ENCODE results near the gene CDHR1.
"Not testable (repeated sequence)": the region's sequence is repeated elsewhere in the genome, so short reads cannot be mapped to it uniquely, and the experiment has no call there.

The CDHR1 gene

DNA sequence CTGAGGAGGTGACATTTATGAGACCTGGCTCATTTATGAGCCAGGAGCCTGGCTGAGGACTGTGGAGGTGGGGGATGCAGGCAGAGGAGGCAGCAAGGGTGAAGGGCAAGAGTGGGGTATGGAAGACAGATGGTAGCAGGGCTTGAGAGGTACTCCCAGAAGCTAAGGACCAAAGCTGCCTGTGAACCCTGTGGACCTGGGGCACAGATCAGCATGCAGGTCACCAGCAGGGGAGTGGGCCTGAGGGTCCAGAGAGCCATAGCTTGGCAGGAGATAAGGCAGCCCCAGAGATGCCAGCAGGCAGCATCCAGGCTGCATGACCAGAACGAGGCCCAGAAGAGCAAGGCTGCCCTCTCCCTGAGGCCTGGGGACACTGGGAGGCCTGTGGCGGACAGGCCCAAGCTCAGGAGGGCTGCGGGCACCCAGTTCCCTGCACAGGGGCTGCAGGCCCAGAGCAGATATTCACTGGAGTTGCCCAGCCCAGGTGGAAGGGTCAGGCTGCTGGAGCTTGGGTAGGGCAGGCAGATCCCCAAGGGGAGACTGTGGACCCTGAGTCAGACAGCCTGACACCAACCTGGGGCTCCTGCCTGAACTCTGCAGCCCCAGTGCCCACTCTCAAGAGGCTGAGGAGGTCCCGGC lies 17.4 kb upstream of the CDHR1 start:
- H3K27ac ChIP-seq: no peak overlapping the region
- TF ChIP-seq, protein P1, sequence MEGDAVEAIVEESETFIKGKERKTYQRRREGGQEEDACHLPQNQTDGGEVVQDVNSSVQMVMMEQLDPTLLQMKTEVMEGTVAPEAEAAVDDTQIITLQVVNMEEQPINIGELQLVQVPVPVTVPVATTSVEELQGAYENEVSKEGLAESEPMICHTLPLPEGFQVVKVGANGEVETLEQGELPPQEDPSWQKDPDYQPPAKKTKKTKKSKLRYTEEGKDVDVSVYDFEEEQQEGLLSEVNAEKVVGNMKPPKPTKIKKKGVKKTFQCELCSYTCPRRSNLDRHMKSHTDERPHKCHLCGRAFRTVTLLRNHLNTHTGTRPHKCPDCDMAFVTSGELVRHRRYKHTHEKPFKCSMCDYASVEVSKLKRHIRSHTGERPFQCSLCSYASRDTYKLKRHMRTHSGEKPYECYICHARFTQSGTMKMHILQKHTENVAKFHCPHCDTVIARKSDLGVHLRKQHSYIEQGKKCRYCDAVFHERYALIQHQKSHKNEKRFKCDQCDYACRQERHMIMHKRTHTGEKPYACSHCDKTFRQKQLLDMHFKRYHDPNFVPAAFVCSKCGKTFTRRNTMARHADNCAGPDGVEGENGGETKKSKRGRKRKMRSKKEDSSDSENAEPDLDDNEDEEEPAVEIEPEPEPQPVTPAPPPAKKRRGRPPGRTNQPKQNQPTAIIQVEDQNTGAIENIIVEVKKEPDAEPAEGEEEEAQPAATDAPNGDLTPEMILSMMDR (conservative IDR thresholded peaks at IDR 0.05): no peak

DNA sequence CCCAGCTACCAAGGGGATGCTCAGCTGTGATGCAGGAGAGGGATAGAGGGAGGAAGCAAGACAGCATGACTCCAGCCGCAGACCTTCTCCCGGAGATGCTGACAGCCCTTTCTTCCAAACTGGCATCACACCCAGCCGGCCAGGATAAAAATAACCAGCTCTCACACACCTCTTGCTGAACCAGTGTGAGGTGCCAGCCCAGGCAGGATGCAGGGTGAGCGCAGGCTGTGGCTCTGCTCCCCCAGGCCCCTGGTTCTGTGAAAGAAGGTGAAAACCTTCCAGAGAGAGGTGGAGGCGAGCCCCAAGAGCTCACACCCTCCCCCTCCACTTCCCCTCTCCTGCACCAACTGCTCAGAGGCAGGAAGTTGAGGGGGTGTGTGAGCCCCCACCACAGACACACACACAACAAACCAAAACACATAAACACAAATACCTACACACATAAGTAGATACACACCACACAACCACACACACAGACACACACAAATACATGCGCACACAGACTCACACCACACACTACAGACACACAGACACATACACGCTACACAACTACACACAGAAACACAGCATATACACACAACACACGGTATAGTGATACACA lies 16.7 kb upstream of the CDHR1 start:
- H3K27ac ChIP-seq: no peak overlapping the region
- TF ChIP-seq, protein P1 (conservative IDR thresholded peaks at IDR 0.05): no peak

DNA sequence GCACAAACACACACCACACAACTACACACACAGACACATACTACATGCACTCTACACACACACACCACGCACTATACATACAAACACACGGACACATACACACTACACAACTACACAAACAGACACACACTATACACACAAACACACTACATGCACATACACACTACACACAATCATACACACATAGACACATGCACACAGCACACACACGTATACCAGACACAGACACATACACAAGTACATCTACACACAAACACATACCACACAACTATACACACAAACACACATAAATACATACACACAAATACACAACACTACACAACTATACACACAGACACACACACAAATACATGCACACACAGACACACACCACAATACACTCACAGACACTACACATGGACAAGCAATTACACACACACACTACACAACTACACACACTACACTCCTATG lies 16.2 kb upstream of the CDHR1 start:
- no peak overlapping the region for H3K27ac ChIP-seq

DNA sequence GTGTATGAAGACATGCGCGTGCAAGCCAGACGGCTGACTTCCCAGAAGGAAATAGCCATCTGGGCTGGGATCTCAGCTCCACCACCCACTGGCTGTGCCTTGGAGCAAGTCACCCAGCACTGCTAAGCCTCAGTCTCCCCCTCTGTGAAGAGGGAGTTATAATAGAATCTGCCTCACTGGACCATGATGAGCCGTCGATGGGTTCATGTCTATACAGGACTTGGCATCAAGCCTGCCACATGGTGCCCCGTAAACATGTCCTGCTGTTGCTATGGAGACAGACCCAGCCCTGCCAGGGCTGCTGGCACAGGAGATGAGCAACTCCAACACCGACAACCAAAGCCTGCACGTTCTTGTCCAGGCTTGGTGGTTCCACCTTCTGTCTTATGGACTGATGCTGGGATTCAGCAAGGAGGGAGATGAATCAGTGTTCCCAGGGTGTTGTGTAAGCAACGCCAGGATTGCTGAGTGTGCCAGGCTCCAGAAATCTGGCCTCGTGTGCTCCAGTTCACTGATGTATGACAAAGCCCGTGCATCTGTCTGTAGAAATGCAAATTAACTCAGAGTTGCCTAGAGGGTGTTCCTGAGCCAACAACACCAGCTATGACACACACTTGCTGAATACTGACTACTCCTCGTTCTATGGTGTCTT lies 15.2 kb upstream of the CDHR1 start:
- H3K27ac ChIP-seq: no peak overlapping the region
- TF ChIP-seq, protein P1 (conservative IDR thresholded peaks at IDR 0.05): no peak

More for the DNA sequence above, 16.2 kb upstream of the CDHR1 start:
- TF ChIP-seq, protein P1 (conservative IDR thresholded peaks at IDR 0.05): no peak

DNA sequence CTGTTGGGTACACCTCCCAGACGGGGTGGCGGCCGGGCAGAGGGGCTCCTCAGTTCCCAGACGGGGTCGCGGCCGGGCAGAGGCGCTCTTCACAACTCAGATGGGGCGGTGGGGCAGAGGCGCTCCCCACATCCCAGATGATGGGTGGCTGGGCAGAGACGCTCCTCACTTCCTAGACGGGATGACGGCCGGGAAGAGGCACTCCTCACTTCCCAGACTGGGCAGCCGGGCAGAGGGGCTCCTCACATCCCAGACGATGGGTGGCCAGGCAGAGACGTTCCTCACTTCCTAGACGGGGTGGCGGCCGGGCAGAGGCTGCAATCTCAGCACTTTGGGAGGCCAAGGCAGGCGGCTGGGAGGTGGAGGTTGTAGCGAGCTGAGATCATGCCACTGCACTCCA lies 14.0 kb upstream of the CDHR1 start:
- H3K27ac ChIP-seq: not testable (repeated sequence)

DNA sequence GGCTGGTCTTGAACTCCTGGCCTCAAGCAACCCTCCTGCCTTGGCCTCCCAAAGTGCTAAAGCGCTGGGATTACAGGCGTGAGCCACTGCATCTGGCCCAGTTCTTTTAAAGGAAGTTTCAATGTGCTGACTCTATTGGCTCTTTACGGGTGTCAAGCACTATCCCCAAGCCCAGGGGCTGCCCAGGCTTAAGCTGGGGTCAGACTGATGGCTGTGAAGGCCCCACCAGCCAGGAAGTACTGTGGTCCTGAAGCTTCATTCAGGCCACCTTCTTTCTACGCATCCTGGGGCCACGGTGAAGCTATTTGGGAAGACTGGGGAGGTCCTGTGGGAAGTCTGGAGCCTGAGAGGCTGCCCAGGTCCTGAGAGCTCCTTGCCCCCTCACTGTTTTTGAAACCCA lies 12.7 kb upstream of the CDHR1 start:
- H3K27ac ChIP-seq: no peak overlapping the region
- TF ChIP-seq, protein P1 (conservative IDR thresholded peaks at IDR 0.05): no peak

DNA sequence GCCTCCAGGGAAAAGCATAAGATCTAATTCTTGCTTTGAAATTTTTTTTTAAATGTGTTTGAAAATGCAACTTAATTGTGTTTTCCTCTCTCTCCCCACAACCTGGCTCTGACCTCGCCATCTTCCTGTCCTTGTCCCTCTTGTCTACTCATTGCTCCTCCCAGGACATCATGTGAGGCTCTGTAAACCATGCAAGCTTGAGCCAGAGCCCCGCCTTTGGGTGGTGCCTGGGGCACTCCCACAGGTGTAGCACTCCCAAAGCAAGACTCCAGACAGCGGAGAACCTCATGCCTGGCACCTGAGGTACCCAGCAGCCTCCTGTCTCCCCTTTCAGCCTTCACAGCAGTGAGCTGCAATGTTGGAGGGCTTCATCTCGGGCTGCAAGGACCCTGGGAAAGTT lies 9.8 kb upstream of the CDHR1 start:
- TF ChIP-seq, protein P1 (conservative IDR thresholded peaks at IDR 0.05): no peak
- H3K27ac ChIP-seq: no peak overlapping the region

Measured in VCaP (cell line).